GM10266 (cell line): ENCODE data around the gene ZNF526.

Experiments used
- DNase-seq: peaks from one replicate; pipeline ENCODE4 v3.0.0; 2012; ENCODE audit errors: extremely low spot score
- CTCF ChIP-seq: IDR thresholded peaks from 2 replicates; pipeline ENCODE4 v1.5.1; 2012; ENCODE audit warnings: mild to moderate bottlenecking, low read depth; ENCODE audit not compliant: control insufficient read depth, insufficient read depth; ENCODE audit errors: missing control alignments

The ZNF526 gene

GRCh38 chr19:42242512-42243409 lies 22.6 kb downstream of the ZNF526 start, which contains the start of gene GSK3A:
TSS of gene GSK3A (minus strand) at chr19:42242602. CDS start at chr19:42242465, 137 bp downstream.
- DNase-seq = peak; percentile 94
- no peak for TF ChIP-seq CTCF

- peak; percentile 90 for DNase-seq
- peak; percentile 82 for TF ChIP-seq CTCF
These were observed 24.5 kb downstream of the ZNF526 start for GRCh38 chr19:42244347-42245220.

GRCh38 chr19:42245231-42245630 lies 25.1 kb downstream of the ZNF526 start:
- no peak for DNase-seq
- no peak for TF ChIP-seq CTCF

- no peak for TF ChIP-seq CTCF
- no peak for DNase-seq
These were observed 26.2 kb downstream of the ZNF526 start for GRCh38 chr19:42246143-42246921.

- DNase-seq = no peak
- TF ChIP-seq CTCF = no peak
These were observed 27.0 kb downstream of the ZNF526 start for GRCh38 chr19:42246922-42247639.

- TF ChIP-seq CTCF = no peak
- no peak for DNase-seq
These were observed 27.6 kb downstream of the ZNF526 start for GRCh38 chr19:42247640-42248199.
